H1 (cell line): Measurements from ENCODE around the gene PPP1R7. TPM values are rescaled to one million over a fixed set of nuclear protein-coding genes. Genes with fewer than 3 reads are reported as not detected.

ENCODE experiments used
- JUND ChIP-seq: IDR thresholded peaks from 2 replicates; pipeline ENCODE4 v1.6.1; 2011; ENCODE audit warnings: mild to moderate bottlenecking, improper control_type of control experiment, low read length
- KDM4A ChIP-seq: IDR thresholded peaks from one replicate; pipeline ENCODE4 v1.7.1; 2012; ENCODE audit warnings: low read depth, mild to moderate bottlenecking, moderate library complexity, low read length, inconsistent platforms; ENCODE audit not compliant: severe bottlenecking
- SP4 ChIP-seq: IDR thresholded peaks from 2 replicates; pipeline ENCODE4 v1.6.1; 2012; ENCODE audit warnings: low read length, inconsistent platforms
- ZNF274 ChIP-seq: IDR thresholded peaks from 2 replicates; pipeline ENCODE4 v1.7.0; 2012; ENCODE audit warnings: low read length, borderline replicate concordance; ENCODE audit errors: extremely low read depth
- polyA plus RNA-seq, 7 experiments: library from polyadenylated mRNA; depleted of rRNA in 3 of 7; stranded (reverse) in 5 of 7; unstranded in 2 of 7; fragments of >200 nt in 5 of 7; fragments of 200-250 nt in 2 of 7; gene quantifications; 1 replicate in 5 of 7; 2 replicates in 1 of 7; 4 replicates in 1 of 7; pipeline versions ENCODE4 v1.2.1 to v1.2.3, GENCODE V29; 2011 to 2013; ENCODE audit warnings: missing spikeins in 2 of 7, mixed read lengths in 2 of 7
- total RNA-seq: library from RNA; stranded (reverse); fragmentation: NEBNext Ultra II Directional; extraction: Animal tissue kit (Norgen Biotek cat#: 25700); gene quantifications from 2 replicates; pipeline ENCODE4 v1.2.1, GENCODE V29; 2021

PPP1R7 gene
- total and polyA plus RNA-seq, 2 of the 8 experiments (the other 6 are each of a cell fraction or from before 2014, with no cell fraction given): 22.2 to 64.0 TPM

DNA sequence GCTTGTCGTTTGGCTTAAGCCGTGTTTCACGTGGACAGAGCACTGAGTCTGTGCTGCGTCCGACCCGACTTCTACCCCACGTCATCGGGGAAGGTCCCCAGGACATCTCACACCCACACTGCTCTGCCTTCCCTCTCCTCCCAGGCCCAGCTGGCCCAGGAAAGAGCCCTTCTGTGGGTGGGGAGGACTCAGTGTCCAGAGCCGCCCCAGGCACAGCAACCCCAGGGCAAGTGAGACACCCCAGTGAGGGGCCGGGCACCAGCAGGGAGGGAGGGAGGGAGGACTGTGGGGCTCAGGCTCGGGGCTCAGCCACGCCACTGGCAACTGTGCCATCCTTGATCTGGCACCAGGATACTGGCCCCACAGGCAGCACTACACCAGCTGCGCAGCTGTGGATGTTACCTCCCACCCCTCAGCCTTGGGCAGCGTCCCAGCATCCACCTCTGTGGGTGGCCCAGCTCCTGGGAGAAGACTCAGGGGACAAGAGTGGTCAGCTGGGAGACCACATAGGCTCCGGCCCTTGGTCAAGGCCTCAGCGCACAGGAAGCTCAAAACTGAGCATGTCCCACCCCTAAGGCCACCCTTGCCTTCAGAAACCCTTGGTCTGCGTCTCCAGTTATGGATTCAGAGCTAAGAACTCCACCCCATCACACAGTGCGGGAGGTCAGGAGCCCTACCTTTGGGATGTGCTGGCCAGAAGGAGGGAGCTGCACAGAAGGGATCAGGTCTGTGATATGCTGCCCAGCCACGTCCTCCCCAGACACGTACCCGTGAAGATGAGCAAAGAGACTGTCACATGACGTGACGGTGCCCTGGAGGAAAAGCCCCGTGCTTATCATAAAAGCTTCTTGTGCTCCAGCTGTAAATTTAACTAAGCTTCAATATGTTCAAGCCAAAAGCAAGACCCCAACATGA is 12.7 kb upstream of the PPP1R7 start (continued):
- TF ChIP-seq KDM4A (no peak), JUND (no peak), SP4 (no peak), ZNF274 (no peak)
